HepG2 (cell line): ENCODE results near the gene SMIM29. TPM values are rescaled to one million over a fixed set of nuclear protein-coding genes. Genes with fewer than 3 reads are reported as not detected.

Experiments used
- ARID2 ChIP-seq: sonication (generic); formaldehyde crosslinking; IDR thresholded peaks from 2 replicates; pipeline ENCODE4 v1.8.1; 2022; ENCODE audit warnings: mild to moderate bottlenecking, missing genetic modification reagents, borderline replicate concordance
- CHCHD3 ChIP-seq: sonication (generic); formaldehyde crosslinking; IDR thresholded peaks from 2 replicates; pipeline ENCODE4 v1.8.0; 2022; ENCODE audit warnings: mild to moderate bottlenecking, missing genetic modification reagents, moderate library complexity
- HHEX ChIP-seq: IDR thresholded peaks from 2 replicates; pipeline ENCODE4 v1.6.1; 2016; ENCODE audit warnings: control low read depth
- IKZF1 ChIP-seq: fragments of 450-650 bp; IDR thresholded peaks from 2 replicates; pipeline ENCODE4 v1.7.1; 2016
- ISL2 ChIP-seq: sonication (generic); formaldehyde crosslinking; IDR thresholded peaks from 2 replicates; pipeline ENCODE4 v1.5.0; 2020; ENCODE audit warnings: missing genetic modification reagents
- MTA1 ChIP-seq: sonication (generic); formaldehyde crosslinking; IDR thresholded peaks from 2 replicates; pipeline ENCODE4 v1.4.0; 2020; ENCODE audit warnings: missing genetic modification reagents, mild to moderate bottlenecking, borderline replicate concordance
- NFE2 ChIP-seq: sonication (generic); formaldehyde crosslinking; IDR thresholded peaks from 2 replicates; pipeline ENCODE4 v1.4.0; 2020; ENCODE audit warnings: missing genetic modification reagents
- NFE2L2 ChIP-seq: fragments of 150-350 bp; IDR thresholded peaks from 2 replicates; pipeline ENCODE4 v1.6.1; 2014; ENCODE audit warnings: low read length
- PHF5A ChIP-seq: IDR thresholded peaks from one replicate; pipeline ENCODE4 v1.6.1; 2018; ENCODE audit warnings: low read depth, missing genetic modification reagents; ENCODE audit not compliant: unreplicated experiment
- POGK ChIP-seq: sonication (generic); formaldehyde crosslinking; conservative IDR thresholded peaks from 2 replicates; pipeline ENCODE4 v1.8.0; 2022; ENCODE audit warnings: mild to moderate bottlenecking, moderate library complexity, missing genetic modification reagents
- TAF15 ChIP-seq: fragments of 200-400 bp; formaldehyde crosslinking; IDR thresholded peaks from one replicate; pipeline ENCODE4 v1.6.1; 2018; ENCODE audit warnings: mild to moderate bottlenecking, low read depth, low read length; ENCODE audit not compliant: poor library complexity, severe bottlenecking
- U2AF1 ChIP-seq: fragments of 200-400 bp; formaldehyde crosslinking; optimal IDR thresholded peaks from 2 replicates; pipeline ENCODE3; 2017; ENCODE audit warnings: mild to moderate bottlenecking, low read depth, low read length
- ZNF20 ChIP-seq: sonication (generic); formaldehyde crosslinking; IDR thresholded peaks from 2 replicates; pipeline ENCODE4 v1.4.0; 2020; ENCODE audit warnings: mild to moderate bottlenecking, moderate library complexity, missing genetic modification reagents
- ZNF280B ChIP-seq: sonication (generic); formaldehyde crosslinking; IDR thresholded peaks from 2 replicates; pipeline ENCODE4 v1.5.0; 2020; ENCODE audit warnings: missing genetic modification reagents, mild to moderate bottlenecking, borderline replicate concordance
- ZNF30 ChIP-seq: sonication (generic); formaldehyde crosslinking; IDR thresholded peaks from 2 replicates; pipeline ENCODE4 v1.5.0; 2020; ENCODE audit warnings: mild to moderate bottlenecking, missing genetic modification reagents
- ZNF530 ChIP-seq: sonication (generic); formaldehyde crosslinking; IDR thresholded peaks from 2 replicates; pipeline ENCODE4 v1.5.0; 2020; ENCODE audit warnings: low read depth, mild to moderate bottlenecking, missing genetic modification reagents
- ZNF616 ChIP-seq: sonication (generic); formaldehyde crosslinking; IDR thresholded peaks from 2 replicates; pipeline ENCODE4 v1.5.0; 2020; ENCODE audit warnings: low read depth, mild to moderate bottlenecking, missing genetic modification reagents
- ZNF7 ChIP-seq: IDR thresholded peaks from 2 replicates; pipeline ENCODE4 v1.6.1; 2016; ENCODE audit warnings: missing biosample characterization, missing genetic modification reagents
- ZNF740 ChIP-seq: sonication (generic); formaldehyde crosslinking; IDR thresholded peaks from 2 replicates; pipeline ENCODE4 v1.4.0; 2020; ENCODE audit warnings: missing genetic modification reagents
- ZNF746 ChIP-seq: sonication (generic); formaldehyde crosslinking; IDR thresholded peaks from 2 replicates; pipeline ENCODE4 v1.8.0; 2022; ENCODE audit warnings: mild to moderate bottlenecking, missing genetic modification reagents
- ZNF772 ChIP-seq: sonication (generic); formaldehyde crosslinking; IDR thresholded peaks from 2 replicates; pipeline ENCODE4 v1.5.0; 2020; ENCODE audit warnings: mild to moderate bottlenecking, missing genetic modification reagents
- ZNF776 ChIP-seq: sonication (generic); formaldehyde crosslinking; IDR thresholded peaks from 2 replicates; pipeline ENCODE4 v1.4.0; 2020; ENCODE audit warnings: mild to moderate bottlenecking, missing genetic modification reagents
- ZSCAN30 ChIP-seq: sonication (generic); formaldehyde crosslinking; IDR thresholded peaks from 2 replicates; pipeline ENCODE4 v1.5.0; 2020; ENCODE audit warnings: mild to moderate bottlenecking, missing genetic modification reagents
- polyA plus RNA-seq, 8 experiments: library from polyadenylated mRNA; depleted of rRNA in 3 of 8; stranded (reverse) in 7 of 8; unstranded in 1 of 8; fragments of >200 nt; fragmentation: Illumina TruSeq in 4 of 8; extraction: Trizol in 4 of 8; gene quantifications; 2 replicates each; pipeline versions ENCODE4 v1.2.1 to v1.2.3, GENCODE V29; 2011 to 2016; ENCODE audit warnings: low read depth in 4 of 8, missing spikeins in 1 of 8, mixed read lengths in 1 of 8; ENCODE audit not compliant: insufficient read depth in 1 of 8
- total RNA-seq, 5 experiments: library from RNA; depleted of rRNA; stranded (reverse); fragments of >200 nt; fragmentation: Illumina TruSeq; extraction: Trizol; gene quantifications; 2 replicates each; pipeline ENCODE4 v1.2.3, GENCODE V29; 2016; ENCODE audit warnings: low read depth in 1 of 5
- TF ChIP-seq, protein P1 (sequence below): sonication (generic); formaldehyde crosslinking; IDR thresholded peaks from 2 replicates; pipeline ENCODE4 v1.5.0; 2020; ENCODE audit warnings: missing genetic modification reagents, mild to moderate bottlenecking, borderline replicate concordance

The SMIM29 gene
- total and polyA plus RNA-seq, 2 of the 13 experiments (the other 11 are each of a cell fraction or from before 2014, with no cell fraction given): 8.8 to 15.3 TPM

- TF ChIP-seq MTA1 (CRISPR knock-in tag) (peak; percentile 83; the same call in 1 of the 2 replicates), IKZF1 (no peak), ZNF616 (CRISPR knock-in tag) (peak; percentile 99), ZNF7 (CRISPR knock-in tag) (no peak), ZNF20 (0 out of 2 replicates have a peak, but pooled peaks have one; percentile 52), NFE2L2 (no peak), HHEX (CRISPR knock-in tag) (no peak), ISL2 (CRISPR knock-in tag) (0 out of 2 replicates have a peak, but pooled peaks have one; percentile 51), ZNF530 (CRISPR knock-in tag) (peak; percentile 88; the same call in 1 of the 2 replicates), ZSCAN30 (CRISPR knock-in tag) (no peak), PHF5A (peak; percentile 54), ZNF740 (CRISPR knock-in tag) (peak; percentile 92), ZNF746 (CRISPR knock-in tag) (peak; percentile 95), U2AF1 (no peak), ZNF776 (CRISPR knock-in tag) (peak; percentile 99), NFE2 (CRISPR knock-in tag) (no peak), CHCHD3 (peak; percentile 98; the same call in 1 of the 2 replicates), ZNF772 (peak; percentile 98), TAF15 (no peak), ZNF280B (CRISPR knock-in tag) (peak; percentile 99), ARID2 (peak; percentile 93), POGK (CRISPR knock-in tag) (peak; percentile 81; the same call in 1 of the 2 replicates), ZNF30 (peak; percentile 88; the same call in 1 of the 2 replicates)
- TF ChIP-seq, protein P1, sequence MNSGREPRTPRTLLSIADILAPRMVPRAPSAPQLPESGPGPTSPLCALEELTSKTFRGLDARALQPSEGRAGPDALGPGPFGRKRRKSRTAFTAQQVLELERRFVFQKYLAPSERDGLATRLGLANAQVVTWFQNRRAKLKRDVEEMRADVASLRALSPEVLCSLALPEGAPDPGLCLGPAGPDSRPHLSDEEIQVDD (CRISPR knock-in tag): peak; percentile 100
Measured at GRCh38 chr6:34237722-34238584, 10.9 kb downstream of the SMIM29 start (continued).
